IPS DF 6.9 (cell line): ENCODE results near the gene PLEKHD1.

Source experiments
- DNase-seq: peaks from one replicate; pipeline ENCODE4 v3.0.0-alpha.2; 2013; ENCODE audit warnings: low read depth, low spot score
- H3K27ac ChIP-seq: one replicate; pipeline ENCODE4 v1.5.1; 2013; ENCODE audit warnings: low read length, control low read depth
- H3K27me3 ChIP-seq: 2 replicates; pipeline ENCODE4 v1.6.1; 2013; ENCODE audit warnings: mild to moderate bottlenecking, low read length; ENCODE audit not compliant: control insufficient read depth, insufficient read depth
- H3K36me3 ChIP-seq: 2 replicates; pipeline ENCODE4 v1.6.1; 2013; ENCODE audit warnings: low read length; ENCODE audit not compliant: control insufficient read depth, insufficient read depth
- H3K4me1 ChIP-seq: 2 replicates; pipeline ENCODE4 v1.6.1; 2013; ENCODE audit warnings: low read length; ENCODE audit not compliant: control insufficient read depth, insufficient read depth
- H3K4me3 ChIP-seq: 2 replicates; pipeline ENCODE4 v1.5.1; 2013; ENCODE audit warnings: mild to moderate bottlenecking, low read length
- H3K9me3 ChIP-seq: 2 replicates; pipeline ENCODE4 v1.6.1; 2013; ENCODE audit warnings: low read length, inconsistent platforms; ENCODE audit not compliant: control insufficient read depth, insufficient read depth
- WGBS: extraction: QIAGEN DNeasy Blood & Tissue Kit; methylation state at CpG from one replicate; pipeline ENCODE4 v1.1.7; 2013; ENCODE audit warnings: mixed read lengths, missing lambda C conversion rate; ENCODE audit not compliant: insufficient read length, insufficient coverage; 5-methylcytosine and 5-hydroxymethylcytosine counted together

Gene PLEKHD1

DNA sequence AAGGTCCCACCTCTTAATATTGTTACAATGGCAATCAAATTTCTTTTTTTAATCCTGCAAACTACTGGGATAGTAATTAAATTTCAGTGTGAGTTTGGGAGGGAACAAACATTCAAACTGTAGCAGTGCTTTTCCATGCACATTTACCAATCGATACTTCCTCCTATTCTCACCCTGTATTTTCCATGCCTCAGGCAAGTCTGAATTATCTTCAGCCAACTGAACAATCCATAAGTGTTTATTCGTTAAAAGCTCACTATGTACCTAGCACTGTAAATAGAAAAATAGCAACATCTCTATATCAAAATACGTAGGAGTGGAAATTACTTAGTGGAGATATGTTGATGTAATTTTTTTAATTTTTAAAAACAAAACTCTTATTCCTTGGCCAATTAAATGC lies 46.6 kb downstream of the PLEKHD1 start:
- Histone ChIP-seq H3K4me1 (no peaks in the 10 kb centered on the region), H3K27ac (no peak overlapping the region), H3K4me3 (no peak overlapping the region), H3K36me3 (no peaks in the 10 kb centered on the region), H3K27me3 (0 out of 2 replicates have a peak, but pooled peaks cover 1% of the 10 kb centered on the region), H3K9me3 (no peaks in the 10 kb centered on the region)
- DNase-seq: no peak
- no CpG with 5 or more reads among the region's 3 CpGs for WGBS

DNA sequence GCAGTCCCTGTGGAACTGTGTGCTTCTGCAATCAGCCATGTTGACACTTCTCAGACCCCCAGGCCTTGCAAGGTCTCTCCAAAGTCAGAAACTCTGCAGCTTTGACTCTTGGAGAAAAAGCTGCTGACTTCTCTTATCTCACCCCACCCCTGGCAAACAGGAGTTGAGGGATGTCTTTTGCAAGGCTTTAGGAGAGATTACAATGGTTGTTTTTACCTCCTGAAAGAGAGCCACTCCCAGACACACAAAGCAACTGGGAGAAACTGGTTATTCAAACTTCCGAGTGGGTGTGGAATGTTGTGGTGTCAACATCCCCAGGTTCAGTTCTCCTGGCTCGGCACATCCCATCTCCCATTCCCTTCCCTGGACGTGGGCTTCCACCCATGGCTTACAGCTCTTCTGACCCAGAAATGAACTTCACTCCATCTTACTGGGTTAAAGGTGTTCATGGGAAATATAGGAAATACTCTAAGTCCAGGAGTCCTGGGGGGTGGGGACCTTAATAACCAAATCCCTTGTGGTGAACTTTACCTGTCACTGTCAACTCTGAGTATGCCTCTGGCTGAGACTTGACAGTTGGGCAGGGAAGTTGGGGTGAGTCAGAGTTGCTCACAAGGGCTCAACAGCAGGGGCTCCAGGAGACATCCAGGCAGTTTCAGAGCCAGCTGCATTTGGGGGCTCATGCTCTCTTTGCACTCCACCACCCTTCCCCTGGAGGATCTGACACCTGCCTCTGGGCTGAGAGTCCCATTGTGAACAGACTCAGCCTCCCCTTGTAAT lies 48.2 kb downstream of the PLEKHD1 start:
- no peaks in the 10 kb centered on the region for H3K36me3 ChIP-seq
- H3K4me3 ChIP-seq: no peak overlapping the region
- H3K27me3 ChIP-seq: no peaks in the 10 kb centered on the region
- no peak overlapping the region for H3K27ac ChIP-seq
- no peaks in the 10 kb centered on the region for H3K4me1 ChIP-seq
- WGBS: no CpG with 5 or more reads among the region's 3 CpGs
- no peaks in the 10 kb centered on the region for H3K9me3 ChIP-seq
- no peak for DNase-seq

DNA sequence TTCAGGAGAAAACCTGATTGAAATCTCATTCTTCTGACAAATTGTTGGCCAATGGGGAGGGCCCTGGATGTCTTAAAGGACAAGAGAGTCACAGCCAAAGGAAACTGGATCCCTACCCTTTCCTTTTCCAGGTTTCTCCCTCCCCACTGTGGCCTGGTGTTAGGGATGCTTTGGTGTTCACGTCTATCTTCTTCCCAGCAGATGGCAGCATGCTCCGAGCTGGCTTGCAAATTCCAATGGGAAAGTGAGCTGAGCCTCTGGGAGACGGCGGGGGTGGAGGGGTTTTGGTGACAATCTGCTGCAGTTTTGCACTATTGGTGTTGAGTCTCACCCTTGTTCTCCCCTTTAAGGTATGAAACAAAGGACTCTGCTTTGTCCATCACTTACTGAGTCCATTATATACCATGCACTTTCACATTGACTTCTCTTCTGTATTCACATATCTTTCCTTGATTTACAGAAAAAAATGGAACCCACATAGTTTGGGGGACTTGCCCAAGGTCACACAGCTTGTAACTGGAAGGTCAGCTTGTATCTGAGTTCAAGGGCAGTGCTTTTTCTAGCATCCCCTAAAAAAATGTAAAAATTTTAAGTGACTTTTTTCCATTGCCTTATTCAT lies 50.8 kb downstream of the PLEKHD1 start:
- no peak overlapping the region for H3K4me3 ChIP-seq
- H3K36me3 ChIP-seq: no peaks in the 10 kb centered on the region
- H3K27me3 ChIP-seq: no peaks in the 10 kb centered on the region
- DNase-seq: peak; percentile 70
- no peak overlapping the region for H3K27ac ChIP-seq
- no CpG with 5 or more reads among the region's 4 CpGs for WGBS
- H3K4me1 ChIP-seq: no peaks in the 10 kb centered on the region
- no peaks in the 10 kb centered on the region for H3K9me3 ChIP-seq

DNA sequence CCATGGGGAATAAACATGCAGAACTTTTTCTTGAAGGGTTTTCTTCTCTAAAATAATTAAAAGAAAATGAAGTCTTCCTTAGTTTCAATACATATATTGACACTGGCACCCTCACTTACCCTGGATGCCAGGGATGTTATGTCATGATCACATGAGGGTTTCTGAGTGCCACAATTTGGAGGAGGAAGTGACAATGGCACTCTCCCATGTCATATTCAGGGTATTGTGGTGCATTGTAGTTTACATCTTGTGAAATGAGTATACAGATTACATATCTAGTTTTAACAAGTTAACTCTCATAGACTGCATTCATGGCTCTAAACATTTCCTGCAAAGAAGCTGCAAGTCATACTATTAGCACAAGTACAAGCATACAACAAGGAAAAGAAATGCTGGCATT lies 52.4 kb downstream of the PLEKHD1 start:
- no peaks in the 10 kb centered on the region for H3K36me3 ChIP-seq
- no peaks in the 10 kb centered on the region for H3K4me1 ChIP-seq
- no peak overlapping the region for H3K27ac ChIP-seq
- DNase-seq: no peak
- H3K27me3 ChIP-seq: no peaks in the 10 kb centered on the region
- H3K4me3 ChIP-seq: no peak overlapping the region
- H3K9me3 ChIP-seq: no peaks in the 10 kb centered on the region

DNA sequence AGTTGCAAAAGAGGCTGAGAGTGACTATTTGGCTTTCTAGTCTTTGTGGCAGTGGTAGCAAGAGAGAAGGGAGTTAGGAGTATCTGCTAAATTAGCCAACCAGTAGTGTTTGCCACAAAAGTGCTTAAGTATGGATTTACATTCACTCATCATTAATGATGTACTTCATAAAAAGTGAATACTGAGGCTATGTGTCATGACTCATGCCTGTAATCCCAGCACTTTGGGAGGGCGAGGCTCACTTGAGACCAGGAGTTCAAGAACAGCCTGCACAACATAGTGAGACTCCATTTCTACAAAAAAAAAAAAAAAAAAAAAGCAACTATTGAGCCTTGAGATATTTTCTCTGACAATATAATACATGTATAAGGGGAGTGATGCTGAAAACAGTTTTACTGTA lies 53.4 kb downstream of the PLEKHD1 start:
- Histone ChIP-seq H3K4me3 (no peak overlapping the region), H3K9me3 (no peaks in the 10 kb centered on the region), H3K36me3 (no peaks in the 10 kb centered on the region), H3K27me3 (no peaks in the 10 kb centered on the region), H3K4me1 (no peaks in the 10 kb centered on the region), H3K27ac (no peak overlapping the region)
- no peak for DNase-seq
- WGBS: no CpG with 5 or more reads among the region's 1 CpG

DNA sequence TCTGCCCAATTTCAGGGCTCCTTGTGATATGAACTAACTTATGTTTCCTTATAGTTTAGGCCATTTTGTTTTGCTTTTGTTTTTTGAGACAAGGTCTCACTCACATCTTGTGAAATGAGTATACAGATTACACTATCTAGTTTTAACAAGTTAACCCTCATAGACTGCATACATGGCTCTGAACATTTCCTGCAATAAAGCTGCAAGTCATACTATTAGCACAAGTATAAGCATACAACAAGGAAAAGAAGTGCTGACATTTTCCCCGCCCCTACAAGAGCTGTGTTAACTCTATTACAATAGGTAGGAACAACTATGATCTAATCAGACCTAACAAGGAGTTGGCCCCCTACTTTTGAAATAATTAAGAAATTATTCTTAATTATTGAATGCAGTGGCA lies 54.2 kb downstream of the PLEKHD1 start:
- Histone ChIP-seq H3K27me3 (no peaks in the 10 kb centered on the region), H3K36me3 (no peaks in the 10 kb centered on the region), H3K4me3 (no peak overlapping the region), H3K27ac (no peak overlapping the region), H3K4me1 (no peaks in the 10 kb centered on the region), H3K9me3 (no peaks in the 10 kb centered on the region)
- no peak for DNase-seq
- no CpG with 5 or more reads among the region's 1 CpG for WGBS

DNA sequence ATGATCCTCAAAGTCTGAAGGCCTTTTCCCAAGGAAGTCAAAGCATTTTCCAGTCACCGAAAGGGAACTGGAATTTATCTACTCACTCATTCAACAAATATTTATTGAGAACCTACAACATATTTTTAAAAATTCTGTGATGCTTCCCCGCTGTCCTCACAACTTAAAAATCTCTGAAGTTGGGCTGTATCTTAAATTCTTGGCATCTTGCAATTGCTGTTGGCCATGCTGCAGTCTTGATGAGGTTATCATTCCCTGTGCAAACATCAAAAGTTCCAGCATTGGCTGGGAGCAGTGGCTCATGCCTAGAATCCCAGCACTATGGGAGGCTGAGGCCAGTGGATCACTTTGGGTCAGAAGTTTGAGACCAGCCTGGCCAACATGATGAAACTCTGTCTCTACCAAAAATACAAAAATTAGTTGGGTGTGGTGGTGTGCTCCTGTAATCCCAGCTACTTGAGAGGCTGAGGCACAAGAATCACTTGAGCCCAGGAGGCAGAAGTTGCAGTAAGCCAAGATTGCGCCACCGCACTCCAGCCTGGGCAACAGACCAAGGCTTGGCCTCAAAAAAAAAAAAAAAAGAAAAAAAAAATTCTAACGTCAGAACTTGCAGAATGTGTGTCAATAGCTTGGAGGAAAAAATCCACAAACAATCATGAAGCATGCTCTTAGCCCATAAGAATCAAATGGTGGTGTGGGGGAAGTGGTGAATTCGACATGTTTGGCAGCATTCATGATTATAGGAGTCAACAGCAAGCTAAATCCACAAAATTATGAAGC lies 55.3 kb downstream of the PLEKHD1 start:
- Histone ChIP-seq H3K4me3 (no peak overlapping the region), H3K36me3 (no peaks in the 10 kb centered on the region), H3K27ac (no peak overlapping the region), H3K9me3 (no peaks in the 10 kb centered on the region), H3K27me3 (no peaks in the 10 kb centered on the region), H3K4me1 (no peaks in the 10 kb centered on the region)
- WGBS: no CpG with 5 or more reads among the region's 6 CpGs
- no peak for DNase-seq

DNA sequence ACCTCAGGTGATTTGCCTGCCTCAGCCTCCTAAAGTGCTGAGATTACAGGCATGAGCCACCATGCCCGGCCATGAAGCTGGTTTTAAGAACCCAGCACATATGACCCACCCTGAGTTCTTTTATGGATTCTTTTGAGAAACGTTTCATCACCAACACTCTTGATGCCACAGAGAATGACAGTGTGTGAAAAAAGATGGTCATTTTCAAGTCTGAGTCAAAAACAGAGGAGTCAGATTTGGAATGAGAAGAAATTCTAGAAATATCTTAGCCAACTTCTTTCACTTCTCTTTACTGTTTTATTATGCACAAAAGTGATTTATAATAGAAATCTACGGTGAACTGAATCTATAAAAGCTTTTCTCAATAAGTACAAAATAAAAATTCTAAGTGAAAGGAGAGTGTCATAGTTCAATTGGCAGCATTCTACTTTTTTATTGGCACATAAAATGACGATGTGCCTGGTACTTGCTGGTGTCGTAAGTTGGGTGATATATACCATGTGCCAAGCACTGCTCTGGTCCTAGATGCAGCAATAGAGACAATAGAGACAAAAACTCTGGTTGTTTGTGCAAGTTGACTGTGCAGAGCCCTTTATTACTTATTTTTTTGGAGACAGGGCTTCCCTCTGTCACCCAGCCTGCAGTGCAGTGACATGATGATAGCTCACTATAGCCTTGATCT lies 56.3 kb downstream of the PLEKHD1 start:
- no peaks in the 10 kb centered on the region for H3K9me3 ChIP-seq
- H3K27ac ChIP-seq: no peak overlapping the region
- no peak for DNase-seq
- WGBS: no CpG with 5 or more reads among the region's 5 CpGs
- no peaks in the 10 kb centered on the region for H3K27me3 ChIP-seq
- no peaks in the 10 kb centered on the region for H3K36me3 ChIP-seq
- H3K4me3 ChIP-seq: no peak overlapping the region
- H3K4me1 ChIP-seq: no peaks in the 10 kb centered on the region

DNA sequence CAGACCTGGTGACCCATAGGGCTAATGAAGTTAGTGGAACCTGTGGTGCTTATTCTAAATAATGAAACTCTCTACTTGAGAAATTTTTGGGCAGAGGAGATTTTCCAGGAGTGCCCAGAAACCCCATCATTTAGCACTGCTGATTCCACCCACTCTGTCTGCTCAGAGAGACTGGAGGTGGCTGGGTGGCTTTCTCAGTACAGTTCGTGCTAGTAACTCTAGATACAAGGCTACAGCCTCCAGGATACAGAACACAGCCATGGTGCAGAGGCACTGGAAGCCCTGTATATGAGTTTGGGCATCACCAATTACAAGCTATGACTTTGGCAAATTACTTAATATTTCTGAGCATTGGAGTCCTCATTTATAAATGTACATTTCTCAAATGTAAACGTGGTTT lies 57.8 kb downstream of the PLEKHD1 start:
- Histone ChIP-seq H3K27me3 (no peaks in the 10 kb centered on the region), H3K4me3 (no peak overlapping the region), H3K27ac (no peak overlapping the region), H3K9me3 (no peaks in the 10 kb centered on the region), H3K36me3 (no peaks in the 10 kb centered on the region), H3K4me1 (no peaks in the 10 kb centered on the region)
- DNase-seq: no peak
- WGBS: no CpG with 5 or more reads among the region's 2 CpGs

DNA sequence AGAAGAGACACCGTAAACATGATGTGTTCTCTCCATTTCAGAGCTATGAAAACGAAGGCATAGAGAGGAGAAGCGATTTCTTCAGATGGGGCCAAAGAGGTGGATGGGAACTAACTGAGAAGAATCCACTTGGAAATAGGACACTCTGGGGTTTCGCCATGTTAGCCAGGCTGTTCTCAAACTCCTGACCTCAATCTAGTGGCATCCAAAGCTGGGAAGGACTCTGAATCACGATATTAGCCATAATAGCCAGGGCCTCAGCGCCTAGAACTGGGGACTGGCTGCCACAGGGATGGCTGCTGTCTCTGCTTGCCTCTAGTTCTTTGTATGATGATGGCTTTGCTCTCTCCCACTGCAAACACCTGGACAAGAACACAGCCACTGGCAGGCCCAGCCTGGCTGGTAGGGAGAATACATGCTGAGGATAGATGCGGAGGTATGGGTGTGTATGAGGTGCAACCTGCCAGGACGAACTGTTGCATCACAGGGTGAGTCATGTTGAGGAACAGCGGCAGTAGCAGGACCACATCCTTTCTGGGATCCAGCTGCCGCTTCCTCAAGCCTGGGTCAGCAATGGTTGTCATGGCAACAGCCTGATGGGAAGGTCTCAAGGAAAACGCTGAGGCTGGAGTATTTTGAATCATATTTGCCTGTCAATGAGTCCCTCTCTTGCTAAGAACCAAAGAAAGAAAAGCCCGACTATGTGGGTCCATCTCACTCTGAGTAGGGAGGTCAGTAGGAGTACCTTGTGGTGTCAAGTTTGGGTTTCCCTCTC lies 59.0 kb downstream of the PLEKHD1 start:
- H3K9me3 ChIP-seq: no peaks in the 10 kb centered on the region
- H3K36me3 ChIP-seq: no peaks in the 10 kb centered on the region
- no CpG with 5 or more reads among the region's 12 CpGs for WGBS
- H3K4me3 ChIP-seq: no peak overlapping the region
- no peaks in the 10 kb centered on the region for H3K27me3 ChIP-seq
- DNase-seq: no peak
- H3K4me1 ChIP-seq: no peaks in the 10 kb centered on the region
- H3K27ac ChIP-seq: no peak overlapping the region
